Measurements from ENCODE around the gene RPS6KB2. TPM values are rescaled to one million over a fixed set of nuclear protein-coding genes. Genes with fewer than 3 reads are reported as not detected.

Gene RPS6KB2
- total RNA-seq, 1 donor from 2014 or later: 49.5 TPM

DNA sequence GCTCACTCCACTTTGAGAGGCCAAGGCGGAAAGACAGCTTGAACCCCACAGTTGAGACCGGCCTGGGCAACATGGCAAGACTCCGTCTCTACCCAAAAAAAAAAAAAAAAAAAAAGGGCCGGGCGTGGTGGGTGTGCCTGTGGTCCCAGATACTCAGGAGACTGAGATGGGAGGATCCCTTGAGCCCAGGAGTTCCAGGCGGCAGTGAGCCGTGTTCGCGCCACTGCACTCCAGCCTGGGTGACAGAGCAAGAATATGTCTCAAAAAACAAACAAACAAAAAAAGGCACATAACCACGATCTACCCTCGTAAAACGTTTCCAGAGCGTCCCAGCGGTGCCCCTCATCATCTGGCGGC, 37.4 kb upstream of the RPS6KB2 start:
- Mint-ChIP-seq H3K27ac (ENCODE audit: unreplicated experiment) (peak overlapping the region; percentile 88), H3K4me3 (ENCODE audit: unreplicated experiment) (peak overlapping the region; percentile 84), H3K4me1 (ENCODE audit: unreplicated experiment) (peaks cover 25% of the 10 kb centered on the region), H3K27me3 (ENCODE audit: unreplicated experiment) (no peaks in the 10 kb centered on the region), H3K9me3 (ENCODE audit: unreplicated experiment) (no peaks in the 10 kb centered on the region), H3K36me3 (ENCODE audit: unreplicated experiment) (no peaks in the 10 kb centered on the region)
- no peak for DNase-seq (ENCODE audit: extremely low spot score, unreplicated experiment)
- TF ChIP-seq, protein P1, sequence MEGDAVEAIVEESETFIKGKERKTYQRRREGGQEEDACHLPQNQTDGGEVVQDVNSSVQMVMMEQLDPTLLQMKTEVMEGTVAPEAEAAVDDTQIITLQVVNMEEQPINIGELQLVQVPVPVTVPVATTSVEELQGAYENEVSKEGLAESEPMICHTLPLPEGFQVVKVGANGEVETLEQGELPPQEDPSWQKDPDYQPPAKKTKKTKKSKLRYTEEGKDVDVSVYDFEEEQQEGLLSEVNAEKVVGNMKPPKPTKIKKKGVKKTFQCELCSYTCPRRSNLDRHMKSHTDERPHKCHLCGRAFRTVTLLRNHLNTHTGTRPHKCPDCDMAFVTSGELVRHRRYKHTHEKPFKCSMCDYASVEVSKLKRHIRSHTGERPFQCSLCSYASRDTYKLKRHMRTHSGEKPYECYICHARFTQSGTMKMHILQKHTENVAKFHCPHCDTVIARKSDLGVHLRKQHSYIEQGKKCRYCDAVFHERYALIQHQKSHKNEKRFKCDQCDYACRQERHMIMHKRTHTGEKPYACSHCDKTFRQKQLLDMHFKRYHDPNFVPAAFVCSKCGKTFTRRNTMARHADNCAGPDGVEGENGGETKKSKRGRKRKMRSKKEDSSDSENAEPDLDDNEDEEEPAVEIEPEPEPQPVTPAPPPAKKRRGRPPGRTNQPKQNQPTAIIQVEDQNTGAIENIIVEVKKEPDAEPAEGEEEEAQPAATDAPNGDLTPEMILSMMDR (IDR thresholded peaks at IDR 0.05): no peak

DNA sequence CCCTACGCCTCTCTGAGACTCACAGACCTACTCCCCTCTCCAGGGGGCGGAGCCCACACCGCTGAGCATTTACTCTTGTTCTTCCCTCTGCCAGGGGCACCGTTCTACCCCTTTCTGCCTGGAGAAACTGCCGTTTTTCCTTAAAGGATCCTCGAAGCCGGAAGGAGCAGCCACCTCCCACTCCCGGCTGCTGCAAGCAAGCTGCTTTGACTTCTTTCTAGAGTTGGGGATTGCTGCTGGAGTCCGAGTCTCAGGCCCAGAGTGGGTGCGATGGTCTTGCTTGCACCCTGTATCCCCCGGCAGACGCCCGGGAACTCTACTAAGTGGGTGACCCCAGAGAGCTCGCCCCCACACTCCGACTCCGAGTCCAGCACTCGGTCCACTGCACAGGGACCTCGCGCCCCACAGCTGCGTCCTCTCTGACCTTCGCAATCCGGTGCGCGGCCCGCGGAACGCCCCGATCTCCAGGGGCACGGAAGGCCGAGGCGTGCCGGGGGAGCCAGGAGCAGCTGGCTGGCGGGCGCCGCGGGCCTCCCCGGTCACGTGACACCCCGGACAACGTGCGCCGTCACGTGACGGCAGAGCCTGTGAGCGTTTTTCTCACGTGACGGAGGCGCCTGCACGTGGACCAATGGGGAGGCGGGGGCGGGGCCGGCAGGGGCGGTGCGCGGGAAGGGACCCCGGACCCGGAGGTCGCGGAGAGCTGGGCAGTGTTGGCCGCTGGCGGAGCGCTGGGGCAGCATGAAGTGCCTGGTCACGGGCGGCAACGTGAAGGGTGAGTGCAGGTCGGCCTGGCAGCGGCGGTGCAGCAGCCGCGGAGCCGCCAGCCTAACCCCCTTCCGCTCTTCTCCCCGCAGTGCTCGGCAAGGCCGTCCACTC, 36.8 kb upstream of the RPS6KB2 start, which contains the start of gene RAD9A:
Gene RAD9A, plus strand, starts transcription at position 683 of the 879 bp plus-strand sequence. Its CDS starts 59 bp downstream, at position 742.
- H3K4me3 Mint-ChIP-seq (ENCODE audit: unreplicated experiment): peak within 1 kb of the TSS; percentile 84
- peaks cover 25% of the 10 kb centered on the region for H3K4me1 Mint-ChIP-seq (ENCODE audit: unreplicated experiment)
- H3K27ac Mint-ChIP-seq (ENCODE audit: unreplicated experiment): peak within 1 kb of the TSS; percentile 88
- TF ChIP-seq, protein P1 (IDR thresholded peaks at IDR 0.05): no peak
- no peaks in the 10 kb centered on the region for H3K27me3 Mint-ChIP-seq (ENCODE audit: unreplicated experiment)
- peak; percentile 98 for DNase-seq (ENCODE audit: extremely low spot score, unreplicated experiment)
- no peaks in the 10 kb centered on the region for H3K36me3 Mint-ChIP-seq (ENCODE audit: unreplicated experiment)
- no peaks in the 10 kb centered on the region for H3K9me3 Mint-ChIP-seq (ENCODE audit: unreplicated experiment)

DNA sequence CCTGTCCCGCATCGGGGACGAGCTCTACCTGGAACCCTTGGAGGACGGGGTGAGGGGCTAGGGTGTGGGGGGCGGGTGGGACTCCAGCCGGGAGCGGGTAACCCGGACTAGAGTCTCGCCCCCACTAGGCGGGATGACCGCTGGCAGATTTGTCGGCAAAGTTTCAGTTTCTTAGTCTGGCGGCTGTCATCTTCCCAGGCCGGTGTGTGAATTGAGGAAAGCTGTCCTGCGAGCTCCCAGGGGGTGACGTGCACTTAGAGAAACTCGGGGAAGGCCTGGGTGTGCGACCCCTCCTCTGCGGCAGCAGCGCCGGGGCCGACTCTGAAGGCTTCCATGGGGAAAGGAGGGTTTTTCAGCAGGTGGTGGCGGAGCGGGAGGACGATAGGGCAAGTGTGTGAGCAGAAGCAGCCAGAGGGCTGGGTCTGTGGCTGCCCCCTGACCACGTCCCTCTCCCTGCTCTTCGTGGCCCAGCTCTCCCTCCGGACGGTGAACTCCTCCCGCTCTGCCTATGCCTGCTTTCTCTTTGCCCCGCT, 36.0 kb upstream of the RPS6KB2 start:
- peaks cover 27% of the 10 kb centered on the region for H3K4me1 Mint-ChIP-seq (ENCODE audit: unreplicated experiment)
- H3K9me3 Mint-ChIP-seq (ENCODE audit: unreplicated experiment): no peaks in the 10 kb centered on the region
- peaks cover 4% of the 10 kb centered on the region for H3K36me3 Mint-ChIP-seq (ENCODE audit: unreplicated experiment)
- TF ChIP-seq, protein P1 (IDR thresholded peaks at IDR 0.05): no peak
- H3K27me3 Mint-ChIP-seq (ENCODE audit: unreplicated experiment): no peaks in the 10 kb centered on the region
- H3K27ac Mint-ChIP-seq (ENCODE audit: unreplicated experiment): peak overlapping the region; percentile 85
- H3K4me3 Mint-ChIP-seq (ENCODE audit: unreplicated experiment): peak overlapping the region; percentile 84
- DNase-seq (ENCODE audit: extremely low spot score, unreplicated experiment): peak; percentile 81

DNA sequence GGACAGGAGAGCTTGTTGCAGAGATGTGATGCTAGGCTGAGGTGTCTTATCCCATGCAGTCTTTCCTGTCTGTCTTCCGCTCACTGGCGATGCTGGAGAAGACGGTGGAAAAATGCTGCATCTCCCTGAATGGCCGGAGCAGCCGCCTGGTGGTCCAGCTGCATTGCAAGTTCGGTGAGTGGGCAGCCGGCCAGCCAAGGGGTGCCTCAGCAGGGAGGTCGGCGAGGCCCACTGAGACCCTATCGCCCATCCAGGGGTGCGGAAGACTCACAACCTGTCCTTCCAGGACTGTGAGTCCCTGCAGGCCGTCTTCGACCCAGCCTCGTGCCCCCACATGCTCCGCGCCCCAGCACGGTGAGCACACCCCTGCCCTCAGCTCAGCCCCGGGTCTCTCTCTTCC, 34.9 kb upstream of the RPS6KB2 start:
- TF ChIP-seq, protein P1 (IDR thresholded peaks at IDR 0.05): no peak
- H3K4me3 Mint-ChIP-seq (ENCODE audit: unreplicated experiment): peak overlapping the region; percentile 32
- peaks cover 13% of the 10 kb centered on the region for H3K36me3 Mint-ChIP-seq (ENCODE audit: unreplicated experiment)
- H3K27ac Mint-ChIP-seq (ENCODE audit: unreplicated experiment): no peak overlapping the region
- peaks cover 27% of the 10 kb centered on the region for H3K4me1 Mint-ChIP-seq (ENCODE audit: unreplicated experiment)
- DNase-seq (ENCODE audit: extremely low spot score, unreplicated experiment): peak; percentile 79
- no peaks in the 10 kb centered on the region for H3K27me3 Mint-ChIP-seq (ENCODE audit: unreplicated experiment)
- H3K9me3 Mint-ChIP-seq (ENCODE audit: unreplicated experiment): no peaks in the 10 kb centered on the region

DNA sequence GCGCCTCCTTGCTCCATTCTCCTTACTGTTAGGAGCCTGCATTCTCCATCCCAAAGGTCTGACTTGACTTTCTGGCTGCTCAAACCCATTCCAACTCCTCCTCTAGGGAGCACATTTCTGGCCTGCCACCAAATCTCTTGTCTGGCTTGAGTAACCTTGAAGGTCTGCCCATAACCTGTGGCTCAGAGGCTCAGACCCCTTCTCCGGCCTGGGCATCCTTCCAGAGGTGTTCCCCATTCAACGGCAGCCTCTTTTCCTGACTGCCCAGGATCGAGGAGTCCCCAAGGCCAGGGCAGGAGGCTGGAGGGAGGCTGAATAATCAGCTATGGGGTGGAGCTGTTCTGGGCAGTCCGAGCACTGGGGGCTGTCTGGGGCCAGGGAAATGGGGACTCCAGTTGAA, 34.3 kb upstream of the RPS6KB2 start:
- H3K36me3 Mint-ChIP-seq (ENCODE audit: unreplicated experiment): peaks cover 14% of the 10 kb centered on the region
- H3K27ac Mint-ChIP-seq (ENCODE audit: unreplicated experiment): no peak overlapping the region

More for the DNA sequence above, 34.3 kb upstream of the RPS6KB2 start:
- Mint-ChIP-seq H3K4me3 (ENCODE audit: unreplicated experiment) (peak overlapping the region; percentile 32), H3K9me3 (ENCODE audit: unreplicated experiment) (no peaks in the 10 kb centered on the region), H3K4me1 (ENCODE audit: unreplicated experiment) (peaks cover 27% of the 10 kb centered on the region), H3K27me3 (ENCODE audit: unreplicated experiment) (no peaks in the 10 kb centered on the region)
- DNase-seq (ENCODE audit: extremely low spot score, unreplicated experiment): peak; percentile 78
- TF ChIP-seq, protein P1 (IDR thresholded peaks at IDR 0.05): no peak
